ENCODE results near the gene MZF1. TPM values are rescaled to one million over a fixed set of nuclear protein-coding genes. Genes with fewer than 3 reads are reported as not detected.
A peak's percentile ranks its signal among the peaks of the same experiment; 100 is the strongest.

Gene MZF1
- total RNA-seq, 1 experiment from 2014 or later, result 33.0 TPM

- DNase-seq (ENCODE audit: low read depth, low spot score), result no peak
- Histone ChIP-seq H4K20me1 (ENCODE audit: insufficient read depth) (no peaks in the 10 kb centered on the region), H3K9me2 (ENCODE audit: insufficient read depth) (no peaks in the 10 kb centered on the region), H3K4me1 (ENCODE audit: control insufficient read depth in 1 of 2, insufficient read depth in 2 of 2, low read length in 2 of 2) (peaks cover 6 to 18% of the 10 kb centered on the region in 2 experiments), H3K27me3 (ENCODE audit: insufficient read depth, low read length) (no peaks in the 10 kb centered on the region), H3K4me2 (ENCODE audit: low read length) (no peak overlapping the region), H3K4me3 (replicated peaks in 1 of 2; ENCODE audit: low read depth in 1 of 2, low read length in 2 of 2) (no peak overlapping the region), H2AFZ (ENCODE audit: low read depth, low read length, poor library complexity, severe bottlenecking) (no peak overlapping the region), H3K27ac (ENCODE audit: low read depth, low read length) (0 out of 2 replicates have a peak overlapping the region, but pooled peaks have one; percentile 4), H3K79me2 (ENCODE audit: insufficient read depth, low read length) (peaks cover 28% of the 10 kb centered on the region), H3K9ac (ENCODE audit: low read length) (no peak overlapping the region), H3K9me3 (ENCODE audit: control insufficient read depth in 1 of 2, insufficient read depth in 1 of 2, low read depth in 1 of 2, low read length in 2 of 2) (no peaks in the 10 kb centered on the region), H3K36me3 (ENCODE audit: control insufficient read depth in 1 of 2, insufficient read depth in 2 of 2, low read length in 2 of 2) (peaks cover 0 to 2% of the 10 kb centered on the region in 2 experiments; a peak in 1 of 4 replicates)
- RAD21 ChIA-PET (ENCODE audit: low non-redundant PET in 1 of 2, low total read pairs in 2 of 2, uncharacterized antibody in 2 of 2, unreplicated experiment in 2 of 2), result no interaction called here
- ATAC-seq, result no peak
- CTCF ChIA-PET, result no interaction called here
- TF ChIP-seq POLR2A (IDR thresholded peaks at IDR 0.05; ENCODE audit: borderline replicate concordance, extremely low read depth, insufficient read depth, insufficient read length) (no peak), EGR1 (IDR thresholded peaks at IDR 0.05; ENCODE audit: low read depth) (no peak), ATF3 (IDR thresholded peaks at IDR 0.05) (no peak), POLR2AphosphoS5 (IDR thresholded peaks at IDR 0.05; ENCODE audit: low read depth, low read length) (no peak), EZH2phosphoT487 (IDR thresholded peaks at IDR 0.05; ENCODE audit: borderline replicate concordance) (no peak), ELF1 (IDR thresholded peaks at IDR 0.05; ENCODE audit: borderline replicate concordance, low read depth) (no peak), SRF (IDR thresholded peaks at IDR 0.05; ENCODE audit: low read depth) (no peak), CEBPB (IDR thresholded peaks at IDR 0.05; ENCODE audit: low read depth) (no peak), JUND (IDR thresholded peaks at IDR 0.05) (no peak), CTCF (IDR thresholded peaks at IDR 0.05 in 2 of 3, conservative IDR thresholded peaks at IDR 0.05 in 1 of 3; ENCODE audit: borderline replicate concordance in 1 of 3, insufficient read depth in 1 of 3, low read depth in 2 of 3, low read length in 2 of 3) (no peak), SP1 (IDR thresholded peaks at IDR 0.05; ENCODE audit: low read depth) (no peak), ZFX (IDR thresholded peaks at IDR 0.05) (no peak), SIN3A (IDR thresholded peaks at IDR 0.05; ENCODE audit: low read depth) (no peak), EZH2 (IDR thresholded peaks at IDR 0.05) (no peak), ZNF274 (IDR thresholded peaks at IDR 0.05; ENCODE audit: low read depth, low read length) (no peak), YY1 (IDR thresholded peaks at IDR 0.05; ENCODE audit: extremely low read depth, insufficient replicate concordance, low read depth, low read length) (no peak), CBX3 (IDR thresholded peaks at IDR 0.05; ENCODE audit: low read depth) (no peak)
- TF ChIP-seq, protein P1, sequence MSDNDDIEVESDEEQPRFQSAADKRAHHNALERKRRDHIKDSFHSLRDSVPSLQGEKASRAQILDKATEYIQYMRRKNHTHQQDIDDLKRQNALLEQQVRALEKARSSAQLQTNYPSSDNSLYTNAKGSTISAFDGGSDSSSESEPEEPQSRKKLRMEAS (IDR thresholded peaks at IDR 0.05), result no peak
- TF ChIP-seq, protein P2, sequence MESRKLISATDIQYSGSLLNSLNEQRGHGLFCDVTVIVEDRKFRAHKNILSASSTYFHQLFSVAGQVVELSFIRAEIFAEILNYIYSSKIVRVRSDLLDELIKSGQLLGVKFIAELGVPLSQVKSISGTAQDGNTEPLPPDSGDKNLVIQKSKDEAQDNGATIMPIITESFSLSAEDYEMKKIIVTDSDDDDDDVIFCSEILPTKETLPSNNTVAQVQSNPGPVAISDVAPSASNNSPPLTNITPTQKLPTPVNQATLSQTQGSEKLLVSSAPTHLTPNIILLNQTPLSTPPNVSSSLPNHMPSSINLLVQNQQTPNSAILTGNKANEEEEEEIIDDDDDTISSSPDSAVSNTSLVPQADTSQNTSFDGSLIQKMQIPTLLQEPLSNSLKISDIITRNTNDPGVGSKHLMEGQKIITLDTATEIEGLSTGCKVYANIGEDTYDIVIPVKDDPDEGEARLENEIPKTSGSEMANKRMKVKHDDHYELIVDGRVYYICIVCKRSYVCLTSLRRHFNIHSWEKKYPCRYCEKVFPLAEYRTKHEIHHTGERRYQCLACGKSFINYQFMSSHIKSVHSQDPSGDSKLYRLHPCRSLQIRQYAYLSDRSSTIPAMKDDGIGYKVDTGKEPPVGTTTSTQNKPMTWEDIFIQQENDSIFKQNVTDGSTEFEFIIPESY (IDR thresholded peaks at IDR 0.05; ENCODE audit: extremely low read depth, insufficient replicate concordance, low read length), result no peak
- POLR2A ChIA-PET, result no interaction called here
- intact Hi-C loops (cut with micrococcal nuclease), result no loop called here
- BruUV-seq (replicated peaks), result no TSS peak
Observed at GRCh38 chr19:58562122-58563033, 10.8 kb downstream of the MZF1 start.

Measured in HCT116 (cell line).